ENCODE data around the gene KCND3. TPM values are rescaled to one million over a fixed set of nuclear protein-coding genes. Genes with fewer than 3 reads are reported as not detected.

Gene KCND3
- total RNA-seq, 1 donor: 0.09 TPM

DNA sequence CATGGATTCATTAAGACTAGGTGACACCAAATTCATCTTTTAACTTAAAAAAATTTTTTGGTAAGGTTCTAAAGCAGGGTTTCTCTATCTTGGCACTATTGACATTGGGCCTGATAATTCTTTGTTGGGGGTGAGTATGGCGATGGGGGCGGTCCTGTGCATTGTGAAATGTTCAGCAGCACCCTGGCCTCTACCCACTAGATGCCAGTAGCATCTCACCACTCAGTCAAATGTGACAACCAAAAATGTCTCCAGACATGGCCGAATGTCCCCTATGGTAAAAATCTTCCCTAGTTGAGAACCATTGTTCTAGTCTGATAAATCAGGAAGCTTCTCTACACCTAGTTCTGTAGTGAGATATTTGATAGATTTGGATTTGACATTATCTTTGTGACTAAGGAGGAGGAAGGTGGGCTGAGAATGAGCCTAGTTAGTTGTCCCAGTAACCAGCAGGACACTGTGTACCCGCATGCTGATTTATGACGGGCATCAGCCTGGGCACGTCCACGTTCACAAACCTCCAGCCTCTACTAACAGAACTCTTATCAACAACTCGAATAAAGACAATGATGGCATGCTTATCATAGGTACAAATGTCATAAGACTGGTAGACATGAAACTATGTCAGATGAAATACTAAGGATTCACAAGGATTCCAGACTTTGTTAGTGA lies 104.6 kb downstream of the KCND3 start:
- TF ChIP-seq, protein P1, sequence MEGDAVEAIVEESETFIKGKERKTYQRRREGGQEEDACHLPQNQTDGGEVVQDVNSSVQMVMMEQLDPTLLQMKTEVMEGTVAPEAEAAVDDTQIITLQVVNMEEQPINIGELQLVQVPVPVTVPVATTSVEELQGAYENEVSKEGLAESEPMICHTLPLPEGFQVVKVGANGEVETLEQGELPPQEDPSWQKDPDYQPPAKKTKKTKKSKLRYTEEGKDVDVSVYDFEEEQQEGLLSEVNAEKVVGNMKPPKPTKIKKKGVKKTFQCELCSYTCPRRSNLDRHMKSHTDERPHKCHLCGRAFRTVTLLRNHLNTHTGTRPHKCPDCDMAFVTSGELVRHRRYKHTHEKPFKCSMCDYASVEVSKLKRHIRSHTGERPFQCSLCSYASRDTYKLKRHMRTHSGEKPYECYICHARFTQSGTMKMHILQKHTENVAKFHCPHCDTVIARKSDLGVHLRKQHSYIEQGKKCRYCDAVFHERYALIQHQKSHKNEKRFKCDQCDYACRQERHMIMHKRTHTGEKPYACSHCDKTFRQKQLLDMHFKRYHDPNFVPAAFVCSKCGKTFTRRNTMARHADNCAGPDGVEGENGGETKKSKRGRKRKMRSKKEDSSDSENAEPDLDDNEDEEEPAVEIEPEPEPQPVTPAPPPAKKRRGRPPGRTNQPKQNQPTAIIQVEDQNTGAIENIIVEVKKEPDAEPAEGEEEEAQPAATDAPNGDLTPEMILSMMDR (IDR thresholded peaks at IDR 0.05; ENCODE audit: insufficient read depth, low read length): no peak
- no peak for DNase-seq (ENCODE audit: low read depth)
- no peak overlapping the region for H3K4me3 ChIP-seq (ENCODE audit: low read depth, low read length)

DNA sequence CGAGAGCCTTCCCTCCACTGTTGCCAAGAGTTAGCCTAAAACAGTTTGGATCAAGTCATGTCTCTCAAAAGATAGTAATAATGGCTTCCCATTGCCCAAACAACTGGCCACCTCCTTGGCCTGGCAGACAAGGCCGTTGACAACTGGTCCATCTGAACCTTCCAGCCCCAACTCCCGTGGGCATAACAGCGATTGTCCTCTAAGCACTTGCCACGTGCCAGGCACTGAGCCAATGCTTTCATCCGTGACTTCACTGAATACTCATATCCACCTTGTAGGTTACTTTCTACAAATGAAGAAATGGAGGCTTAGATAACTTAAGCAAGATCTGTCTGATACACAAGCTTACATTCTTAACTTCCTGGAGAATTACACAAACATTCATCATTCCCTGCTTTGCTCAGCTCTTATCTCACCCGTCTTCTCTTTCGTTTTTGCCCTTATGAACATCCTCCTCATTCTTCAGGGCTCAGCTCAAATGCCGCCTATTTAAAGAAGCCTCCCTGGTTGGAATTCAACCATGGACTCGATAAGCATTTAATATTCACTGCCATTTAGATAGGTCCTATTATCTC lies 106.4 kb downstream of the KCND3 start:
- no peak overlapping the region for H3K4me3 ChIP-seq (ENCODE audit: low read depth, low read length)
- TF ChIP-seq, protein P1 (IDR thresholded peaks at IDR 0.05; ENCODE audit: insufficient read depth, low read length): no peak
- DNase-seq (ENCODE audit: low read depth): no peak

DNA sequence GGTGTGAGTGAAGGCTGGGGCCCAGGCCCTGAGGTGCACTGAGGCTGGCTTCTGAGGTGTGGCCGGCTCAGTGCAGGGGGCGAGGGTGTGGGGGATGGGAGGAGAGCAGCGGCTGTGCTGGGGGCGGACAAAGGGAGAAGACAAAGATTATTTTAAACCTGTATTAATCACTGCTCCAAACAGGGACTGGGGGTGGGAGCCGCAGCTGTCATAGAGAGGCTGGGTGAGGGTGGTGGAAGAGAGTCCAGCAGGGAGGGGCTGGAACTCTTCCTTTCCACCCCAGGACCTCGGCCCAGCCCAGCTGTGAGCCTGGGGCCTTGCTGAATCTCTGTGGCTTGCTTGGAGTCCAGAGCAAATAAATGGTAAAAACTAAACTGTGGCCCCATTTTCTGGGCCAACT lies 106.9 kb downstream of the KCND3 start:
- H3K4me3 ChIP-seq (ENCODE audit: low read depth, low read length): no peak overlapping the region
- DNase-seq (ENCODE audit: low read depth): no peak
- TF ChIP-seq, protein P1 (IDR thresholded peaks at IDR 0.05; ENCODE audit: insufficient read depth, low read length): no peak

DNA sequence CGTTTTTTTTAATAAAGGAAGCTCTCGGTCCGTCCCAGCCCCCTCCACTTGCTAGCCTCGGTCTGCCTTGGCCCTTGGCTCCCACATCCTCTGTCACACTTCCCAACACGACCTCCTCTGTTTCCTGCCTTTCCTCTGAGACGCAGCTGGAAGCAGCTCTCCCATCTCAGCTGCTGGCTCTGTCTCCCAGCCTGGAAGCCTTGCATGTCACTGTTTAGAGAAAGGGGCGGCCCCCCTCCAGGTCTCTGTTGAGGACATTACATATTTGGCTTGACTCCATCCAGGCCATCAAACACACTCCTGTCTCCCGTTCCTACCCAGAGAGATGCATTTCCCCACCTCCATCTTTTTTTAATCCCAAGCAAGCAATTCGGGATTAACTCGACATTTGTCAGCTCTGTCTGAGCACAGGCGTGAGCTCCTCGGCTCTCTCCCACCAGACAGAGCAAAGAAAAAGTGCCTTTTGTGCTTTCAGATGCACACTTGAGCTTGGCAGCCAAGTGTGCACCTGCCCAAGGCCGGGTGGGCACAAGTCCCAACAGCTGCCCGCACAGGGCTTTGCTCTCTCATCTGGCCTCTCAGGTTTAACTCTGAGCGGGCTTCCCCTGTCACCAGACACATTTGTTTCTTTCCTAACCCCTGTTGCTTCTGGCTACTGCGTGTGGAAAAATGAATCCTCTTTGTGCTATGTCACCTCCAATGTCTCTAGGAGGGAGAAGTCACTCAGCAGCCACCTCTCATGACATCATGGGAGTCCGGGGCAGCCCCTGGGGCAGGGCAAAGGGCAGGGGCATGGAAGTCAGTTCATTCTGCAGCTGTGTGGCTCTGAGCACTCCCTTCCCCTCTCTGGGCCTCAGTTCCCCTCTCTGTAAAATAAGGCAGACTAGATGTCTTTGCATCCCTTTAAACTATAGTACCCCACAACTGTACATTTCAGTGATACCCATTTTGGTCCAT lies 108.3 kb downstream of the KCND3 start:
- DNase-seq (ENCODE audit: low read depth): no peak
- no peak overlapping the region for H3K4me3 ChIP-seq (ENCODE audit: low read depth, low read length)
- TF ChIP-seq, protein P1 (IDR thresholded peaks at IDR 0.05; ENCODE audit: insufficient read depth, low read length): no peak

DNA sequence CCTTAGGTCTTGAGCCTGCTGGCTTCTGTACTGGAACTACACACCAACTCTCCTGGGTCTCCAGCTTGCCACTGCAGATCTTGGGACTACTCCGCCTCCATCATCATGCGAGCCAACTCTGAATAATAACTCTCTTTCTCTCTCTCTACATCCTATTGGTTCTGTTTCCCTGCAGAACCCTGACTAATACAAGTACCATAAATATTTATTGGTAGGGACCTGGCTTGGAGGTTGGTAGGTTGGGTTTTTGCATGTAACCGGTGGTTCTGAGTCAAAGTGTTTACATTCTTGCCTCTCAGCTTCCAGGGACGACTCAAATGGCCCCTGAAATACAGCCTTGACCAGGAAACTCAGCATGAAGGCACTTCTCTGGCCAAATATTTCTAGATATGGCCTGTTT lies 110.4 kb downstream of the KCND3 start:
- no peak for DNase-seq (ENCODE audit: low read depth)
- no peak overlapping the region for H3K4me3 ChIP-seq (ENCODE audit: low read depth, low read length)
- TF ChIP-seq, protein P1 (IDR thresholded peaks at IDR 0.05; ENCODE audit: insufficient read depth, low read length): no peak

DNA sequence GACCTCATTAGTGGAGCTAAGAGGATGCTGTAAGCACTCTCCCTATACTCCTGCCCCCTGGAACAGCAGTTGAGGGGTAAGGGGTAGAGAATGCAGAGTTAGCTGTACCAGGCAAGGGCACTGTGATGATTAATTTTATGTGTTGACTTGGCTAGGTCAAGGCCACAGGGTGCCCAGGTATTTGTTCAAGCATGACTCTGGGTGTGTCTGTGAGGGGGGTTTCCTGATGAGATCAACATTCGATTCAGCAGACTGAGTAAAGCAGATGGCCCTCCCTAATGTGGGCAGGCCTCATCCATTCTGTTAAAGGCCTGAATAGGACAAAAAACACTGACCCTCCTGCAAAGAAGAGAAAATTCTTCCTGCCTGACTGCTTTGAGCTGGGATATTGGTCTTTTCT lies 110.8 kb downstream of the KCND3 start:
- DNase-seq (ENCODE audit: low read depth): no peak
- TF ChIP-seq, protein P1 (IDR thresholded peaks at IDR 0.05; ENCODE audit: insufficient read depth, low read length): no peak
- H3K4me3 ChIP-seq (ENCODE audit: low read depth, low read length): no peak overlapping the region
